ENCODE results near the gene OSBPL5.

OSBPL5 gene, protein sequence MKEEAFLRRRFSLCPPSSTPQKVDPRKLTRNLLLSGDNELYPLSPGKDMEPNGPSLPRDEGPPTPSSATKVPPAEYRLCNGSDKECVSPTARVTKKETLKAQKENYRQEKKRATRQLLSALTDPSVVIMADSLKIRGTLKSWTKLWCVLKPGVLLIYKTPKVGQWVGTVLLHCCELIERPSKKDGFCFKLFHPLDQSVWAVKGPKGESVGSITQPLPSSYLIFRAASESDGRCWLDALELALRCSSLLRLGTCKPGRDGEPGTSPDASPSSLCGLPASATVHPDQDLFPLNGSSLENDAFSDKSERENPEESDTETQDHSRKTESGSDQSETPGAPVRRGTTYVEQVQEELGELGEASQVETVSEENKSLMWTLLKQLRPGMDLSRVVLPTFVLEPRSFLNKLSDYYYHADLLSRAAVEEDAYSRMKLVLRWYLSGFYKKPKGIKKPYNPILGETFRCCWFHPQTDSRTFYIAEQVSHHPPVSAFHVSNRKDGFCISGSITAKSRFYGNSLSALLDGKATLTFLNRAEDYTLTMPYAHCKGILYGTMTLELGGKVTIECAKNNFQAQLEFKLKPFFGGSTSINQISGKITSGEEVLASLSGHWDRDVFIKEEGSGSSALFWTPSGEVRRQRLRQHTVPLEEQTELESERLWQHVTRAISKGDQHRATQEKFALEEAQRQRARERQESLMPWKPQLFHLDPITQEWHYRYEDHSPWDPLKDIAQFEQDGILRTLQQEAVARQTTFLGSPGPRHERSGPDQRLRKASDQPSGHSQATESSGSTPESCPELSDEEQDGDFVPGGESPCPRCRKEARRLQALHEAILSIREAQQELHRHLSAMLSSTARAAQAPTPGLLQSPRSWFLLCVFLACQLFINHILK

DNA sequence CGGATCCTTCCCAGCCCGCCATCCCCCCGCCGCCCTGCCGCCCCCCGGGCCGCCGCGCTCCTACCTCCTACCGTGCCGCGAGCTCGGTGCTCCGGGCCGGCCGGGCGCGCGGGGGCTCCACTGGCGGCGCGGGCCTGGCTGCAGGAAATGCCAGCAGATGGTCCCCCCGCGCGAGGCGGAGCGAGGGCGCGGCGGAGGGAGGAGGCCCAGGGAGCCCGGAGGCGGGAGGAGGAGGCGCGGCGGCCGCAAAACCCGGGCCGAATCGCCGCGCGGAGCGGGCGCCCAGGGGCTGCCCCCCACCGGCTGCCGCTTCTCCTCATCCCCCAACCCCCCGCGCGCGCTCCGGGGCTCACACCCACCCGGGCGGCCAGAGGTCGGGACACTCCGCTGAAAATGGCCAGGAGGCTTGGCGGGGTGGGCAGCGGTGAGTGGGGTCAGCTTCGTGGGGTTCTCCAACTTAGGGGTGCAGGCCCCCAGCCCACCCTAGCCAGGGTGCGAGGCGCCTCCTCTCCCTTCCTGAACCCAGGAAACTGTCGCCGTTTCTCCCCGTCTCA lies at the start of gene OSBPL5:
Gene OSBPL5 (minus strand): TSS at position 159 of the 554 bp plus-strand sequence. CDS start 36,162 bp downstream, outside the sequence.
- DNase-seq, result peak; percentile 50

DNA sequence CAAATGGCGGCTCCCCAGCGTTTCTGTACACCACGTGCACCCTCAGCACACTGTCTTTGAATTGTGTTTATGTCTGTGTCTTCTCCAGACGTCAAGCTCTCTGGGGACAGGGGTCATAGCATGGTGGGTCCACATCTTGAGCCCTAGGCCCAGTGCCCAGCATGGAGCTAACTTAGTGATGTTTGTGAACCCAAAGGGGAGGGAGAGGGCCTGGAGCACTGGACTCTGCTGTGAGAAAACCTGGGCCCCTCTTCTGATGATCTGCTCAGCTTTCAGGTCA lies 49.2 kb upstream of the OSBPL5 start:
- DNase-seq, result no peak

GRCh38 chr11:3213659-3214419 lies 48.7 kb upstream of the OSBPL5 start:
- DNase-seq, result no peak

GRCh38 chr11:3208272-3208671 lies 43.2 kb upstream of the OSBPL5 start:
- no peak for DNase-seq

DNA sequence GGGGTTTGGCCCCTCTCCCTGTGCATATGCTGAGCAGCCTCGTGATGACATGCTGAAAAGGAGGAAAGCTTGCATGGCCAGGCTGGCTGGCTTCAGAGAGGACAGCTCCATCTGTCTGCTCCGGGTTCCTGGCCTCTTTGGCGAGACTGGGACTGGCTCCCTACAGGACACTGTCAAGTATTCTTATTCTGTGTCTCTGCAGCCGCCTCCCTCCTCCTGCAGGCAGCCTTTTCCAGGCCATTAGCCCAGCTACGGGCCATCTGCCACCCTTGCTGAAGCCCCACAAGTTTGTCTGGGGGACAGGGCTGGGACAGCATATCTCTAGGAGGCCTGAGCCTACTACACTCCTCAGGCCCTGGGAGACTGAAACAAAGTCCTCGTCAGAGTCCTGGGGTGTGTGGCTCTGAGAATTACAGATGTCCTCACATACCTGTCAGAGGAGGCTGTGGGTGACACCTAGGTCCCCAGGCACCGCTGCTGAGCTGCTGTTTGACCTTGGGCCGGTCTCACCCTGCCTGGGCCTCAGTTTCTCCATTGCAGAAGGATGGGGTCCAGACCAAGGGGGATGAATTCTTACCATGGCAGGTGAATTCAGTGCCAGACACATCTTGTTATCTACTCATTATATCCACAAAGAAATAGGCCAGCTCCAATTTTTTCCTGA lies 42.5 kb upstream of the OSBPL5 start:
- no peak for DNase-seq

DNA sequence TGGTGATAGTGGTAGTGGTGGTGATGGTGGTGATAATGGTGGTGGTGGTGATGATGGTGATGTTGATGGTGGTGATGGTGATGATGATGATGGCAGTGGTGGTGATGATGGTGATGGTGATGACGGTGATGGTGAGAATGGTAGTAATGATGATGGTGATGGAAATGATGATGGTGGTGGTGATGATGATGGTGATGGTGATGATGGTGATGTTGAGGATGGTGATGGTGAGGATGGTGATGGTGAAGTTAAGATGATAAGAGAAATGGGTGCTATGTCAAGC lies 41.8 kb upstream of the OSBPL5 start:
- DNase-seq, result no peak

DNA sequence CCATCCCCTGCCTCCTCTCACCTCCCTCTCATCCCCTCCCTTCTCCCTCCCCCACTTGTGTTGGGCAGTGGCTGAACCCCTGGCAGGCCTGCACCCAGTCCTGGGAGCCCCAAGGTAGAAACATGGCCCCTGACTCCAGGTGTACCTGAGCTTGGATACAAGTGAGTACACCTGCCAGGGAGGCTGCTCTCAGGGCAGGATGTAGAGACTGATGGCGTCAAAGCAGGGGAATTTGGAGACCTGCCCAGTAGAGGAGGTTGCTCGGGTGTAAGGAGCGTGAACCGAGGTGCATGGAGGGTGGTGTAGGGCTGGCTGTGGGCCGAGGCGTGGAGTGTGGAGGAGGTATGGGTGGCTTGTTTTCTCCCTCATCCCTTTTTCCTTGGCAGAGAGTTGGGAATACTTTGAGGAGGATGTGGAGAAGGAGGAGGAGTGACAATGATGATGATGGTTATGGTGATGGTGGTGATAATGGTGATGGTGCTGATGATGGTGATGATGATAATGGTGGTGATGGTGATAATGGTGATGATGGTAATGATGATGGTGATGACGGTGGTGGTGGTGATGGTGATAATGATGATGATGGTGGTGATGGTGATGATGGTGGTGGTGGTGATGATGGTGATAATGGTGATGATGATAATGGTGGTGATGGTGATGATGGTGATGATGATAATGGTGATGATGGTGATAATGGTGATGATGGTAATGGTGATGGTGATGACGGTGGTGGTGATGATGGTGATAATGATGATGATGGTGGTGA lies 41.2 kb upstream of the OSBPL5 start:
- DNase-seq, result no peak

DNA sequence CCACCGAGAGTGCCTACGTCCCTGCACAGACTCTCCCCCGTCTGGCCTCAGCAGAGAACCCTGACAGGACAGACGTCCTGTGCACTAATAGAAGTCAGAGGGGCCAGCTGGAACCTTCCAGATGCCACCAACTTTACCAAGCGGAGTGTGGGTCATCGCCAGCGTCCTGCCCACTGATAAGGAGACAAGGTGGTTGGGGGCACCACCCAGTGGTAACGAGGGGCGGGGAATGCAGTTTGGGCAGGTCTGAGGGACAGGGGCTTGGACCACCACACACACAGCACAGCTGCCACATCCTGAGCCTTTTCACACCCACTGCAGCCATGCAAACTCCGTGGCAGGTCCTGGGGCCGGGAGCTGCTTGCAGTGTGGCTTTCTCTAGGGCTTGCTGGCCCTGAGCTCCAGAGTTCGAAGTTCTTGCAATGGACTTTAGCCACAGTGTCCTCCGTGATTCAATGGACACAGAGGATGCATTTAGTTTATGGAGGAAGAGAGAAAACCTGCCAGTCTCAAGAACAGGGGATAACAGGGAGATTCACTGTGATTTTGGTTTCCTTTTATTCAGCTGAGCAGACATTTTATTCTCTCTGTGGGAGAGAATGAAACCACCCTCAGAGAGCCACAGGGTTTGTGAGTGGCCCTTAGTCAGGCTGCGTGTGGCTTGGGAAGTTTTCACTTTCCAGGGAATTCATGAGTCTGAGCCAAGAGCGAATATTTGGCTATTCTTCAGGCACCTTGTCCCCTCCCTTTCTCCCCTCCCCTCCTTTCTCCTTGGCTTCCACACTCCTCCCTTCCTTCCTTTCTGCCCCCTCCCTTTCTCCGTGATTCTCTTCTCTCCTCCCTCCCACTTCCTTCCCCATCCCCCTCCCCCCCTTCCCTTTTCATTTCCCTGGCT lies 40.4 kb upstream of the OSBPL5 start:
- no peak for DNase-seq

- DNase-seq, result no peak
Measured at GRCh38 chr11:3204141-3205015, 39.3 kb upstream of the OSBPL5 start.

DNA sequence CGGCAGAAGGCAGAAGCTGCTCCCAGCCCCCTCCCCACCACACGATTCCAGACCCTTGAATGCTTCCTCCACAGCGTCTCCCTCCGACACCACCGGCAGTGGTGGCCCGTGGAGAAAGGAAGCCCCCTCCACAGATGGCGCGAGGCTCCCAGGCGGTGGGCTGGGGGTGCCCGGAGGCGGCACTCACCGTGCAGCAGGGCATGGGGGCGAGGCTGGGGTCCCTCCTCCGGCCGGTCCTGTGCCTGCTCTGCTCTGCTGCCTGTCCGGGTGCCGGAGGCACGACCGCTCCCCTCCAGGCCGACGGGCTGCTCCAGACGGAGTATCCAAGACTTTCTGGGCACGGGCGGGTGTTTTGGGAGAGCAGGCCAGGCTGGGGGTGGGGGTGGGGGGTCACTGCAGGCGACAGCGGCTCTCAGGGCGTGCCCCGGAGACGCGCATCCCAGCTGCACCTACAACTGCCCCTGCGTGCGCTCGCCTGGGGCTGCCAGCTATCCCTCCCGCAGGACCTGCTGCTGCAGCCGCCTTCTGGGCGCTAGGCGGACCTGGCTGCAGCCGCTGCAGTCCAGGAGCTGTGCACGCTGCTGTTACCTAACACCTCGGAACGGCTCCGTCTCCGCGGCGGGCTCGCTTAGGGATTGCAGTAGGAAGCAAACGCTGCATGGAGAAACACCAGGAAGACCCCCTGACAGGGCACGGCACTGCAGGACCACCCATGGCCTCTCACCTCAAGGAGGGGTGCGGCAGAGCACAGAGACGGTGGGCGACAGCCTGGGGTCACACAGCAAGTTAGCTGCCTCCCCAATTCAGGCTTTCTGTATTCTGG lies 38.3 kb upstream of the OSBPL5 start:
- DNase-seq, result no peak

DNA sequence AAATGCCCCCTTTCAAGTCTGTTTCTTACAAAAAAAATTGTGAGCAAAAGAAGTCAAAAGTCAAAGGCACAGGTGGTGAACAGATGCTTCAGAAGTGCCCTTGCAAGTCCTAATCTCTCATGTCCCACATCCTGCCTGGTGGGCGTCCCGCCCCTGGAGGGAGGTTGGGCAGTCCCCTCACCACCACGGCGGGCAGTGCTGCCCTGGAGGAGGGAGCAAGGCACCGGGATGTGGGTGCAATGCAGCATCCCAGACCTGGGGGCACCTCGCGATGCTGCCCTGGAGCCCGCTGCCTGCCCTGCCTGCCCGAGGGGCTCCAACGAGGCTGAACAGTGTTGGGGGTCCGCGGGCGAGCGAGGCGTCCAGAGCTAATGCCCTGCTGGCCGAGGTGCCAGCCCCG lies 37.6 kb upstream of the OSBPL5 start:
- no peak for DNase-seq

DNA sequence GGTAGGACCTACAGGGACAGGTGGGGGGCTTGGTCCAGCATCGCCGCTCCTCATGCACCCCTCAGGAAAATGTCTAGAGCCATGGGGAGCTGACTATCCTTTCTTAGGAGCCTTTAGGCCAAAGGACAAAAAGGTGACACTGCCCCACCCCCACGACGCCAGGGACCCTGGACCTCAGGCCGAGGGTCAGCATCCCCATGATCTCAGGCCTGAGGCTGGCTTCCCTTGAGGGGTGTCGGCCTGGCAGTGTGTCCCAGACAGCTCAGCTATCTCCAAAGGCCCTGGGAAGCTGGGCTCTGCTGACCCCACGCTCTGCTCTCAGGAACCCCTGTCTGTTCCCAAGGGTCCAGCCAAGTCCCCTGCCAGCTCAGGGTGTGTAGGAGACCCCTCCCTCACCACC lies 37.2 kb upstream of the OSBPL5 start:
- no peak for DNase-seq

DNA sequence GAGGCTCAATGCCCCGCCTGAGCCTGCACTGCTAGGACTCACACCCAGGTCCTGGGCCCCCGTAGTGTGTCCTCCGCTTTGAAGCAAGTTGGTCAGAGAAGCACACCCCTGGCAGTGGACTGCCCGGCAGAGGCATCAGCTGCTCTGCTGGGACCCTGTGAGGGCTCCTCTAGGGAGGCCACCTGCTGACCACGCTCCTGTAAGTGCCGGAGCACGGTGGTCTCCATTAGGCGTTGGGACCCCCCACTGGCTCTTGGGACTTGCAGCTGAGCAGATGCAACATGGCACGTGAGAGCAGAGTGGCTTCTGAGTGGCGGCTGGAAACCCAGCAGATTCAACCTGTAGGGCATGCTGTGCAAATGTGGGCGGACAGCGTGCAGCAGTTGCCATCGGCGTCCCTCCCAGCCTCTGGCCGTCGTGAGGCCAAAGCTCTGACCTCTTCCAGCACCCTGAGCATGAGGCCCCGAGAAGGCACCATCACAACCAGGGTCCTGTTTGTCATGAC lies 36.6 kb upstream of the OSBPL5 start:
- DNase-seq, result no peak

GRCh38 chr11:3201112-3201581 lies 36.0 kb upstream of the OSBPL5 start:
- DNase-seq, result no peak

DNA sequence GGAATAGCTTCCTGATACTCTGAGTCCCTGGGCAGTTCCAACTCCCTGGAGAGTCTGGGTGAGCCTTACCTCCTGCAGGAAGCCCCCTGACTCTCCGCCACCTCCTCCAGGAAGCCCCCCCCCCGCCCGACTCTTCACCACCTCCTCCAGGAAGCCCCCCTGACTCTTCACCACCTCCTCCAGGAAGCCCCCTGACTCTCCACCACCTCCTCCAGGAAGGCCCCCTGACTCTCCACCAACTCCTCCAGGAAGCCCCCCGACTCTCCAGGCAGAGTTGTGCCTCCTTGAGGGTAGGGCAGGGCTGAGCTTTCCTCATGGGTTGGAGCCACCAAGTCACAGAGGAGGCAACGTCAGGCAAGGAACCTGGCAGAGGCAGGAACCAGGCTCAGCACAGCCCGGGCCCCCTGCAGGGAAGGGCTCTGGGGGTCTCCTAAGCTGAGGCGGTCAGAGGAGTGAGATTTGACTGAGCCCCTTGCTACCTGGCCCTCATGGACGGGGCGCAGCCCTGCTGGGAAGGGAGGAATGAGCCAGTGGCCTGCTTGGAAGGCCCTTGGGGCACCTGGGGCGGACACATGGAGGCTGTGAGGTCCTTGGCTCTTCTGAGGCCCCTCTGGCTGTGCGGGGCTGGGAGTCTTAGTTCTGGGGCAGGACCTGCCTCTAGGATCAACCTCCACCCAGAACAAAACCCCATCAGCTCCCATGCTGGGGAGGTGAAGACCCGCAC lies 35.4 kb upstream of the OSBPL5 start:
- DNase-seq, result no peak

GRCh38 chr11:3199537-3200295 lies 34.6 kb upstream of the OSBPL5 start:
- DNase-seq, result no peak

DNA sequence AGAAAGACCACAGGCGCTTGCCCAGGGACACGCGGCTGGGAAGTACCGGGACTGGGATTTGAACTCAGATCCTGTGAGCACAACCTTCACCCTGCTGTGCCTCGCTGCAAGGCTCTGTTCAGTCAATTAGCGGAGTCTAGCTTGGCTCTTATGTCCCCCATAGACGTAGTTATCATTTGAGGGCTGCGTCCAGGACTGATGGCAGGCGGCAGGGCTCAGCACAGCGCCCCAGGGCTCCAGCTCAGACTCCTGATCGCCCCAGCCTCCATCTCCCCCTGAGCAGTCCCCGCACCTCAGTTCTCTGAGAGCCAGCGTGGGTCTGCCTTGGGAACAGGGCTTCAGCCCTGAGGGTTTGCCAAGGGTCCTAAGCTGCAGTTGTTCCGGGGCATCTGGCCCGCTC lies 33.7 kb upstream of the OSBPL5 start:
- DNase-seq, result no peak
